HL-60 (cell line): ENCODE data around the gene ACVR2B.

ENCODE experiments used
- DNase-seq, 2 experiments: peaks; one replicate each; pipeline ENCODE4 v3.0.0-alpha.2; 2010 to 2020; ENCODE audit warnings: low read depth in 1 of 2, low spot score in 1 of 2
- H3K27ac ChIP-seq: fragments of 250-450 bp; sonication (Bioruptor Pico); replicated peaks from 2 replicates; pipeline ENCODE4 v1.5.1; 2020; ENCODE audit warnings: mild to moderate bottlenecking, moderate library complexity
- H3K27me3 ChIP-seq: fragments of 250-450 bp; sonication (Bioruptor Pico); 2 replicates; pipeline ENCODE4 v1.5.1; 2021; ENCODE audit warnings: mild to moderate bottlenecking, moderate library complexity; ENCODE audit not compliant: insufficient read depth, poor library complexity, severe bottlenecking
- H3K4me3 ChIP-seq: replicated peaks from 2 replicates; pipeline ENCODE4 v1.5.1; 2011; ENCODE audit warnings: mild to moderate bottlenecking, control low read depth, low read length; ENCODE audit not compliant: insufficient read depth
- CTCF ChIP-seq: IDR thresholded peaks from one replicate; pipeline ENCODE4 v1.5.1; 2011; ENCODE audit warnings: low read length, control low read depth, inconsistent platforms; ENCODE audit not compliant: insufficient read depth
- GABPA ChIP-seq: IDR thresholded peaks from 2 replicates; pipeline ENCODE4 v1.6.1; 2012; ENCODE audit warnings: low read depth
- POLR2AphosphoS5 ChIP-seq: IDR thresholded peaks from 2 replicates; pipeline ENCODE4 v1.6.1; 2012; ENCODE audit warnings: low read depth
- REST ChIP-seq: IDR thresholded peaks from 2 replicates; pipeline ENCODE4 v1.6.1; 2012; ENCODE audit warnings: low read depth; ENCODE audit not compliant: insufficient replicate concordance
- SPI1 ChIP-seq: IDR thresholded peaks from 2 replicates; pipeline ENCODE4 v1.6.1; 2012; ENCODE audit warnings: low read depth, mild to moderate bottlenecking, borderline replicate concordance

ACVR2B gene

GRCh38 chr3:38457111-38458003 is 3.7 kb downstream of the ACVR2B start:
- Histone ChIP-seq H3K27me3 (peaks cover 5% of the 10 kb centered on the region), H3K27ac (no peak overlapping the region), H3K4me3 (no peak overlapping the region)
- TF ChIP-seq CTCF = no peak
- TF ChIP-seq GABPA = no peak
- no peak for TF ChIP-seq SPI1
- TF ChIP-seq POLR2AphosphoS5 = no peak
- TF ChIP-seq REST = no peak
- no peak for DNase-seq

GRCh38 chr3:38458796-38459498 is 5.3 kb downstream of the ACVR2B start:
- no peak for DNase-seq
- Histone ChIP-seq H3K27me3 (peaks cover 5% of the 10 kb centered on the region), H3K27ac (no peak overlapping the region), H3K4me3 (no peak overlapping the region)
- no peak for TF ChIP-seq GABPA
- TF ChIP-seq REST = no peak
- no peak for TF ChIP-seq SPI1
- no peak for TF ChIP-seq POLR2AphosphoS5
- no peak for TF ChIP-seq CTCF

GRCh38 chr3:38459499-38460048 is 5.9 kb downstream of the ACVR2B start:
- Histone ChIP-seq H3K4me3 (no peak overlapping the region), H3K27ac (no peak overlapping the region), H3K27me3 (peaks cover 5% of the 10 kb centered on the region)
- DNase-seq = no peak
- TF ChIP-seq CTCF (no peak), POLR2AphosphoS5 (no peak)
